GM12874 (cell line): ENCODE results near the gene GUCD1.

ENCODE experiments used
- CTCF ChIP-seq: IDR thresholded peaks from 2 replicates; pipeline ENCODE4 v1.5.1; 2011; ENCODE audit warnings: low read depth, mild to moderate bottlenecking, control low read depth, low read length, moderate library complexity; ENCODE audit not compliant: insufficient read depth

GUCD1 gene

GRCh38 chr22:24585461-24585860 lies 30.5 kb upstream of the GUCD1 start:
- no peak for TF ChIP-seq CTCF

GRCh38 chr22:24584871-24585411 lies 30.0 kb upstream of the GUCD1 start:
- TF ChIP-seq CTCF = no peak

GRCh38 chr22:24584166-24584790 lies 29.3 kb upstream of the GUCD1 start:
- TF ChIP-seq CTCF = no peak

GRCh38 chr22:24583221-24584165 lies 28.6 kb upstream of the GUCD1 start:
- no peak for TF ChIP-seq CTCF

GRCh38 chr22:24582056-24582814 lies 27.3 kb upstream of the GUCD1 start:
- no peak for TF ChIP-seq CTCF

- TF ChIP-seq CTCF = no peak
These were observed 25.3 kb upstream of the GUCD1 start for GRCh38 chr22:24580276-24580675.

- no peak for TF ChIP-seq CTCF
These were observed 24.3 kb upstream of the GUCD1 start for GRCh38 chr22:24579258-24579601.
